Mucosa of stomach (tissue), 1 donor: ENCODE measurements around the gene BCAT1.
"Not testable (repeated sequence)": the region's sequence is repeated elsewhere in the genome, so short reads cannot be mapped to it uniquely, and the experiment has no call there.

ENCODE experiments used
- H3K27me3 ChIP-seq: one replicate; pipeline ENCODE4 v1.7.0; 2013; ENCODE audit warnings: mild to moderate bottlenecking, low read length; ENCODE audit not compliant: control insufficient read depth, insufficient read depth
- H3K36me3 ChIP-seq: one replicate; pipeline ENCODE4 v1.7.0; 2013; ENCODE audit warnings: low read length; ENCODE audit not compliant: control insufficient read depth, insufficient read depth
- H3K4me1 ChIP-seq: one replicate; pipeline ENCODE4 v1.7.0; 2013; ENCODE audit warnings: mild to moderate bottlenecking, low read length; ENCODE audit not compliant: control insufficient read depth, insufficient read depth
- H3K4me3 ChIP-seq: one replicate; pipeline ENCODE4 v1.7.0; 2013; ENCODE audit warnings: low read length
- H3K9ac ChIP-seq: one replicate; pipeline ENCODE4 v1.7.0; 2013; ENCODE audit warnings: mild to moderate bottlenecking, low read length, moderate library complexity
- H3K9me3 ChIP-seq: one replicate; pipeline ENCODE4 v1.7.0; 2013; ENCODE audit warnings: mild to moderate bottlenecking, low read length, moderate library complexity; ENCODE audit not compliant: control insufficient read depth
- donor health status: Pancreatic carcinoma.

Gene BCAT1

GRCh38 chr12:24838531-24838950 is 110.4 kb downstream of the BCAT1 start:
- Histone ChIP-seq H3K9me3 (no peaks in the 10 kb centered on the region), H3K27me3 (no peaks in the 10 kb centered on the region), H3K9ac (no peak overlapping the region), H3K4me1 (no peaks in the 10 kb centered on the region), H3K36me3 (no peaks in the 10 kb centered on the region), H3K4me3 (no peak overlapping the region)

DNA sequence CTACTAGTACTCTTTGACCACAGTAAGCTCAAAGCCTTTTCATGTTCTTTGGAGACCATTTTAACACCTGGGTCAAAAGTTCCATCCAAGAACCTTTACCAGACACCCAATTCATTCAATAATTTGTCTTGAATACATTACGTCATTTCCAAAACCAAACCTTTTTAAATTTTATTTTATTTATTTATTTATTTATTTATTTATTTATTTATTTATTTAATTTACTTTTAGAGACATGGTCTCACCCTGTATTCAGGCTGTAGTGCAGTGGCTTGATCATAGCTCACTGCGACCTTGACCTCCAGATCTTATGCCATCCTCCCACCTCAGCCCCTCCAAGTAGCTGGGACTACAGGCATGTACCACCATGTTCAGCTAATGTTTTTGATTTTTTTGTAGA is 113.5 kb downstream of the BCAT1 start:
- Histone ChIP-seq H3K36me3 (no peaks in the 10 kb centered on the region), H3K9me3 (no peaks in the 10 kb centered on the region), H3K27me3 (no peaks in the 10 kb centered on the region), H3K9ac (no peak overlapping the region), H3K4me3 (no peak overlapping the region), H3K4me1 (no peaks in the 10 kb centered on the region)

- no peak overlapping the region for H3K9ac ChIP-seq
- no peaks in the 10 kb centered on the region for H3K4me1 ChIP-seq
- H3K9me3 ChIP-seq = no peaks in the 10 kb centered on the region
- H3K36me3 ChIP-seq = no peaks in the 10 kb centered on the region
- no peaks in the 10 kb centered on the region for H3K27me3 ChIP-seq
- H3K4me3 ChIP-seq = no peak overlapping the region
Measured at GRCh38 chr12:24833513-24833912, 115.4 kb downstream of the BCAT1 start.

DNA sequence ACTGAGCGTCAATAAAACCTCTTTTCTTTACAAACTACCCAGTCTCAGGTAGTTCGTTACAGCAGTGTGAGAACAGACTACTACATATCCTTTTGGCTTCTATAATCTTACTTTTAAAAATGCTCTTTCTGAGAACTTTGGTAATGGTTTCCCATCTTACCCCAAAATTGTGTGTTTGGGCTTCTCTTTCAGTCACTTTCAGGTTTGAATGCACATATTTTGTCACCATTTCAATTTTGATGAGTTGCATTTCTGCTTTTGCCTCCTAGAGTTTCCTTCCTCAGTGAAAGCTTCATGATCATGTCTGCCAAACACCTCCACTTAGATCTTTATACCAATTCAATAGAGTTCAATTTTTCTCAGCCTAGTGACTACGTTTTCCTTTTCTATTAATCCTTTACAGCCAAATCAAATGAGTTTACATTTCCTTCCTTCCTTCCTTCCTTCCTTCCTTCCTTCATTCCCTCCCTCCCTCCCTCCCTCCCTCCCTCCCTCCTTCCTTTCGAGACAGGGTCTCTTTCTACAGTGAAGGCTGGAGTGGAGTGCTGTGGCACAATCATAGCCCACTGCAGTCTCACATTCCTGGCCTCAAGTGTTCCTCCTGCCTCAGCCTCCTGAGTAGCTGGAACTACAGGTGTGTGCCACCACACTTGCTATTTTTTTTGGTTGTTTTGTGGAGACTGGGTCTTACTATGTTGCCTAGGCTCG is 124.9 kb downstream of the BCAT1 start:
- H3K36me3 ChIP-seq = no peaks in the 10 kb centered on the region
- no peaks in the 10 kb centered on the region for H3K4me1 ChIP-seq
- no peak overlapping the region for H3K9ac ChIP-seq
- H3K27me3 ChIP-seq = no peaks in the 10 kb centered on the region
- H3K4me3 ChIP-seq = no peak overlapping the region
- no peaks in the 10 kb centered on the region for H3K9me3 ChIP-seq

- H3K9ac ChIP-seq = no peak overlapping the region
Measured at GRCh38 chr12:24822121-24822899, 126.6 kb downstream of the BCAT1 start.

GRCh38 chr12:24821691-24822090 is 127.2 kb downstream of the BCAT1 start:
- Histone ChIP-seq H3K9me3 (no peaks in the 10 kb centered on the region), H3K4me3 (no peak overlapping the region), H3K27me3 (no peaks in the 10 kb centered on the region), H3K4me1 (no peaks in the 10 kb centered on the region), H3K9ac (no peak overlapping the region), H3K36me3 (no peaks in the 10 kb centered on the region)

More at GRCh38 chr12:24822121-24822899, 126.6 kb downstream of the BCAT1 start:
- Histone ChIP-seq H3K9me3 (no peaks in the 10 kb centered on the region), H3K4me3 (no peak overlapping the region), H3K27me3 (no peaks in the 10 kb centered on the region), H3K4me1 (no peaks in the 10 kb centered on the region), H3K36me3 (no peaks in the 10 kb centered on the region)

- H3K9ac ChIP-seq = no peak overlapping the region
- no peaks in the 10 kb centered on the region for H3K9me3 ChIP-seq
- H3K36me3 ChIP-seq = no peaks in the 10 kb centered on the region
- no peaks in the 10 kb centered on the region for H3K4me1 ChIP-seq
- no peaks in the 10 kb centered on the region for H3K27me3 ChIP-seq
- no peak overlapping the region for H3K4me3 ChIP-seq
Measured at GRCh38 chr12:24820872-24821271, 128.0 kb downstream of the BCAT1 start.

DNA sequence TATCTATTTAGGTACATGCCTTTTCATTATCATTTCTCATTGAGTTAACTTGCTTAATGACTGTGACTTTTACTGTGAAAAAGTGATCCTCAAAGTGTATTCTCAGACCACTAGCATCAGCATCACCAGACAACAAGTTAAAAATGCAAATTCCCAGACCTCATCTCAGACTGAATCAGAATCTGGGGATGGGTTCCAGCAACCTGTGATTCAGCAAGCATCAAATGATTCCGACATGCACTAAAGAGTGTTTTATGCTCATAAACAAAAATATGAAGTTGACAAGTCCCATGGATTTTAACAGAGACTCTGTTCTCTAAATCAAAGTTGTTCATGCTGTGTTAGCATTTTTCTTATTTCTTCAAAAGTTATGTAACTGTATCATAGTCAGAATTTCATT is 130.6 kb downstream of the BCAT1 start:
- Histone ChIP-seq H3K4me1 (no peaks in the 10 kb centered on the region), H3K4me3 (no peak overlapping the region), H3K9ac (no peak overlapping the region), H3K9me3 (no peaks in the 10 kb centered on the region), H3K27me3 (no peaks in the 10 kb centered on the region), H3K36me3 (no peaks in the 10 kb centered on the region)

DNA sequence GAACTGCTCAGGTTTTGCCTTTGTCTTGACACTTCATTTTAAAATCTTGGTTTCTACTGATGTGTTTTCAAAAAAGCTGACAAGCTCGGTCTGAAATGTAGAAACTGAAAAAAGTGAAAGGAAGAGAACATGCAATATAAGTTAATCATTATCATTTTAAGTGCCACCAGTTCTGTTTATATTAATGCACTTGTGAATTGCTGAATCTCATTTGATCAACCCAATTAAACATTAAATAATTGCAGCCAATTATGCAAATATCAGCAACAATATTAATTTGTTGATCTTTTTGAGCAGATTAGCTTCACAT is 133.8 kb downstream of the BCAT1 start:
- H3K4me1 ChIP-seq = no peaks in the 10 kb centered on the region
- H3K4me3 ChIP-seq = no peak overlapping the region
- no peaks in the 10 kb centered on the region for H3K9me3 ChIP-seq
- no peaks in the 10 kb centered on the region for H3K27me3 ChIP-seq
- H3K36me3 ChIP-seq = no peaks in the 10 kb centered on the region
- H3K9ac ChIP-seq = no peak overlapping the region

DNA sequence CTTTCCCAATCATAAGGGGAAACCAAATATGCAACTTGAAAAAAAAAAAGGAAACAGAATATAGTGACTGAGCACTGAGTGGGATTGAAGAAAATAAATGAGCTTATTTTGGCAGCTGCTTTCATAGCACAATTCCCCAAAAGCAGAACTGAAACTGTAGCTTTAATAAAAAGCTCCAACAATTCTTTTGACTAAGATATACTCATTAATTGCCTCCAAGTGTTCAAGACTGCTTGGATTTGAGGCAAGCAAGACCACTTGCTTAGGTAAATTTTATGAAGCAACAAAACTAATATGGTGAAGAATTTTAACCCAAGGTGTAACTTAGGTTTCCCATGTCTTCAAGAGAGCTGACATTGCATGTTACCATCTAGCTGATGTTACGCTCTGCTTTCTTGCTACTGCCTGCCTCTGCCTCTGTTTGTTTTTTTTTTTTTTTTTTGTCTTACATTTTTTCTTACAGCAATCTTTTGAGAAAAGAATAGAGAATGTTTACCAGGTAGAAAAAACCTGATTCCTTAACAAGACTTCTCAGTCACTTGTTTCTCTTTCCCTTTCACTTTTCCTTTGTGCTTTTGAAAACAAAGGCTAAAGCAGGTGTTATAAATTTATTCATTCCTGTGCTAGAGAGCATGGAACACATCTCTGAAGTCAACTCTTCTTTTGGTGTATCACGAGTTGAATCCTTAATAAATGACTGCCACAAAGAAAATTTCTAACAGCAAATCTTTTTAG is 134.4 kb downstream of the BCAT1 start:
- Histone ChIP-seq H3K4me1 (no peaks in the 10 kb centered on the region), H3K27me3 (no peaks in the 10 kb centered on the region), H3K4me3 (no peak overlapping the region), H3K9me3 (no peaks in the 10 kb centered on the region), H3K9ac (no peak overlapping the region), H3K36me3 (no peaks in the 10 kb centered on the region)

DNA sequence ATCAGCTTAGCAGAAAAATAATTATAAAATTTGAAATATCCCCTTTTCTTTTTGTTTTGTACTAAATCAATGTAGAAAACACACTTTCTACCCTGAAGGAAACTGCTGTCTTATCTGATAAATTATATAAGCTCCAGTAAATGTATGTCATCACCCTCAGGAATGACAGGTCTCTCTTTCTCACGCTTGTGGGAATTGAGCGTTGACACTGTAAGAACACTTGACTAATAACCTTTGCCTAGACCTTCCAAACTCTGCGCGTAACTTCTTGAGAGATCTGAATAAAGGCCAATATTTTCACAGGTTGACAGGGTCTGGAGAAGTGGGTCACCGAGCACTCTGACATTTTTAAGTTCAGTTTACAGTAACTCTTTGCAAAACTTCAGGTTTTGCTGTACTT is 138.5 kb downstream of the BCAT1 start:
- Histone ChIP-seq H3K4me1 (no peaks in the 10 kb centered on the region), H3K4me3 (no peak overlapping the region), H3K9me3 (no peaks in the 10 kb centered on the region), H3K9ac (no peak overlapping the region), H3K27me3 (no peaks in the 10 kb centered on the region), H3K36me3 (no peaks in the 10 kb centered on the region)

- not testable (repeated sequence) for H3K4me3 ChIP-seq, H3K9me3 ChIP-seq, H3K4me1 ChIP-seq, H3K27me3 ChIP-seq, H3K36me3 ChIP-seq, H3K9ac ChIP-seq
Measured at GRCh38 chr12:24809306-24809705, 139.6 kb downstream of the BCAT1 start.
